Mesendoderm (in vitro differentiated cells): ENCODE results near the gene DLX6.
A peak's percentile ranks its signal among the peaks of the same experiment; 100 is the strongest.

Experiments
- DNase-seq: peaks from one replicate; pipeline ENCODE4 v3.0.0; 2013
- H2AK5ac ChIP-seq: 2 replicates; pipeline ENCODE4 v1.6.1; 2013; ENCODE audit warnings: low read length, inconsistent platforms
- H2BK120ac ChIP-seq: 2 replicates; pipeline ENCODE4 v1.6.1; 2013; ENCODE audit warnings: low read depth, mild to moderate bottlenecking, low read length, moderate library complexity, mixed read lengths
- H2BK15ac ChIP-seq: replicated peaks from 2 replicates; pipeline ENCODE4 v1.6.1; 2013; ENCODE audit warnings: low read depth, mild to moderate bottlenecking, moderate library complexity
- H2BK5ac ChIP-seq: 2 replicates; pipeline ENCODE4 v1.6.1; 2013; ENCODE audit warnings: low read length, inconsistent platforms
- H3K18ac ChIP-seq: 2 replicates; pipeline ENCODE4 v1.6.1; 2013; ENCODE audit warnings: mild to moderate bottlenecking, low read length, mixed read lengths
- H3K23ac ChIP-seq: one replicate; pipeline ENCODE4 v1.6.1; 2013; ENCODE audit warnings: low read length
- H3K27ac ChIP-seq: 2 replicates; pipeline ENCODE4 v1.5.1; 2013; ENCODE audit warnings: low read depth, mild to moderate bottlenecking, inconsistent platforms, low read length, moderate library complexity
- H3K27me3 ChIP-seq: 2 replicates; pipeline ENCODE4 v1.6.1; 2013; ENCODE audit warnings: low read length, control low read depth, mild to moderate bottlenecking, inconsistent platforms; ENCODE audit not compliant: insufficient read depth, poor library complexity
- H3K36me3 ChIP-seq: 2 replicates; pipeline ENCODE4 v1.6.1; 2013; ENCODE audit warnings: low read length, inconsistent platforms; ENCODE audit not compliant: control insufficient read depth, insufficient read depth
- H3K4ac ChIP-seq: one replicate; pipeline ENCODE4 v1.6.1; 2013; ENCODE audit warnings: low read depth, mild to moderate bottlenecking, low read length, moderate library complexity
- H3K4me1 ChIP-seq: 2 replicates; pipeline ENCODE4 v1.6.1; 2013; ENCODE audit warnings: low read depth, low read length, inconsistent platforms; ENCODE audit not compliant: control insufficient read depth
- H3K4me2 ChIP-seq: 2 replicates; pipeline ENCODE4 v1.6.1; 2013; ENCODE audit warnings: low read length
- H3K4me3 ChIP-seq: 2 replicates; pipeline ENCODE4 v1.5.1; 2013; ENCODE audit warnings: mild to moderate bottlenecking, low read length
- H3K56ac ChIP-seq: one replicate; pipeline ENCODE4 v1.6.1; 2013; ENCODE audit warnings: low read length
- H3K79me1 ChIP-seq: 2 replicates; pipeline ENCODE4 v1.6.1; 2013; ENCODE audit warnings: low read length, inconsistent platforms
- H3K79me2 ChIP-seq: 2 replicates; pipeline ENCODE4 v1.6.1; 2013; ENCODE audit warnings: mild to moderate bottlenecking, low read length; ENCODE audit not compliant: control insufficient read depth, insufficient read depth
- H3K9ac ChIP-seq: 2 replicates; pipeline ENCODE4 v1.6.1; 2013; ENCODE audit warnings: low read length, inconsistent platforms
- H4K5ac ChIP-seq: one replicate; pipeline ENCODE4 v1.6.1; 2013; ENCODE audit warnings: low read length
- H4K8ac ChIP-seq: one replicate; pipeline ENCODE4 v1.6.1; 2013; ENCODE audit warnings: low read depth, mild to moderate bottlenecking, control low read depth, low read length, moderate library complexity
- WGBS: extraction: QIAGEN DNeasy Blood & Tissue Kit; methylation state at CpG from one replicate; pipeline ENCODE4 v1.1.7; 2013; ENCODE audit warnings: low lambda C conversion rate, missing lambda C conversion rate; ENCODE audit not compliant: insufficient coverage; ENCODE audit errors: extremely low coverage; 5-methylcytosine and 5-hydroxymethylcytosine counted together

DLX6 gene

GRCh38 chr7:97011104-97011503 is 5.8 kb downstream of the DLX6 start:
- H4K5ac ChIP-seq = no peak overlapping the region
- no peak overlapping the region for H3K4me3 ChIP-seq
- H3K79me1 ChIP-seq = no peaks in the 10 kb centered on the region
- H3K4me1 ChIP-seq = no peaks in the 10 kb centered on the region
- no peak overlapping the region for H3K23ac ChIP-seq
- peaks cover 66% of the 10 kb centered on the region for H3K27me3 ChIP-seq
- no peak overlapping the region for H4K8ac ChIP-seq
- no CpG with 5 or more reads among the region's 1 CpG for WGBS
- H3K9ac ChIP-seq = no peak overlapping the region
- no peak overlapping the region for H3K56ac ChIP-seq
- no peak overlapping the region for H2BK5ac ChIP-seq
- no peak overlapping the region for H3K4ac ChIP-seq
- no peak overlapping the region for H3K18ac ChIP-seq
- no peak overlapping the region for H2BK15ac ChIP-seq
- no peak overlapping the region for H2AK5ac ChIP-seq
- no peak overlapping the region for H2BK120ac ChIP-seq
- H3K27ac ChIP-seq = no peak overlapping the region
- no peaks in the 10 kb centered on the region for H3K79me2 ChIP-seq
- no peaks in the 10 kb centered on the region for H3K36me3 ChIP-seq
- no peak overlapping the region for H3K4me2 ChIP-seq
- DNase-seq = no peak

- no CpG with 5 or more reads among the region's 15 CpGs for WGBS
- no peak overlapping the region for H3K27ac ChIP-seq
- no peak overlapping the region for H3K4me2 ChIP-seq
Measured at GRCh38 chr7:97011536-97012364, 6.4 kb downstream of the DLX6 start.

GRCh38 chr7:97012365-97013133 is 7.2 kb downstream of the DLX6 start:
- no peak overlapping the region for H3K4ac ChIP-seq
- no peaks in the 10 kb centered on the region for H3K36me3 ChIP-seq
- DNase-seq = peak; percentile 43
- H3K56ac ChIP-seq = no peak overlapping the region
- H2BK120ac ChIP-seq = no peak overlapping the region
- H3K4me1 ChIP-seq = peaks cover 3% of the 10 kb centered on the region
- no peak overlapping the region for H3K27ac ChIP-seq
- H4K8ac ChIP-seq = no peak overlapping the region
- H4K5ac ChIP-seq = no peak overlapping the region
- H3K18ac ChIP-seq = no peak overlapping the region
- no peak overlapping the region for H3K4me2 ChIP-seq
- H3K27me3 ChIP-seq = peaks cover 62% of the 10 kb centered on the region
- H3K9ac ChIP-seq = no peak overlapping the region
- H2BK5ac ChIP-seq = no peak overlapping the region
- no peak overlapping the region for H3K4me3 ChIP-seq
- no peaks in the 10 kb centered on the region for H3K79me1 ChIP-seq
- H2BK15ac ChIP-seq = no peak overlapping the region
- no peak overlapping the region for H2AK5ac ChIP-seq
- H3K23ac ChIP-seq = no peak overlapping the region
- no CpG with 5 or more reads among the region's 21 CpGs for WGBS
- no peaks in the 10 kb centered on the region for H3K79me2 ChIP-seq

More at GRCh38 chr7:97011536-97012364, 6.4 kb downstream of the DLX6 start:
- Histone ChIP-seq H2BK120ac (no peak overlapping the region), H3K23ac (no peak overlapping the region), H3K36me3 (no peaks in the 10 kb centered on the region), H3K4ac (no peak overlapping the region), H3K27me3 (peaks cover 66% of the 10 kb centered on the region), H4K5ac (no peak overlapping the region), H3K18ac (no peak overlapping the region), H3K79me2 (no peaks in the 10 kb centered on the region), H2AK5ac (no peak overlapping the region), H3K4me1 (no peaks in the 10 kb centered on the region), H3K56ac (no peak overlapping the region), H3K4me3 (no peak overlapping the region), H3K9ac (no peak overlapping the region), H4K8ac (no peak overlapping the region), H3K79me1 (no peaks in the 10 kb centered on the region), H2BK15ac (no peak overlapping the region), H2BK5ac (no peak overlapping the region)
- DNase-seq = no peak

GRCh38 chr7:97013134-97013844 is 7.9 kb downstream of the DLX6 start:
- Histone ChIP-seq H3K36me3 (no peaks in the 10 kb centered on the region), H3K4me1 (peaks cover 8% of the 10 kb centered on the region), H2BK15ac (no peak overlapping the region), H3K27ac (no peak overlapping the region), H3K23ac (no peak overlapping the region), H2AK5ac (no peak overlapping the region), H3K9ac (no peak overlapping the region), H3K79me2 (no peaks in the 10 kb centered on the region), H2BK120ac (no peak overlapping the region), H3K4me3 (no peak overlapping the region), H3K56ac (no peak overlapping the region), H3K79me1 (no peaks in the 10 kb centered on the region), H3K4ac (no peak overlapping the region), H2BK5ac (no peak overlapping the region), H4K5ac (no peak overlapping the region), H3K27me3 (peaks cover 62% of the 10 kb centered on the region), H4K8ac (no peak overlapping the region), H3K4me2 (no peak overlapping the region), H3K18ac (no peak overlapping the region)
- no CpG with 5 or more reads among the region's 20 CpGs for WGBS
- DNase-seq = peak; percentile 38

- H3K27ac ChIP-seq = no peak overlapping the region
- H3K56ac ChIP-seq = no peak overlapping the region
- peaks cover 8% of the 10 kb centered on the region for H3K4me1 ChIP-seq
- no peaks in the 10 kb centered on the region for H3K36me3 ChIP-seq
- no peak overlapping the region for H3K9ac ChIP-seq
- H3K4me2 ChIP-seq = no peak overlapping the region
- no peak overlapping the region for H4K5ac ChIP-seq
- H4K8ac ChIP-seq = no peak overlapping the region
- no CpG with 5 or more reads among the region's 1 CpG for WGBS
- H3K79me1 ChIP-seq = no peaks in the 10 kb centered on the region
- H3K23ac ChIP-seq = no peak overlapping the region
- peaks cover 60% of the 10 kb centered on the region for H3K27me3 ChIP-seq
- DNase-seq = no peak
- no peak overlapping the region for H2BK15ac ChIP-seq
- no peak overlapping the region for H2BK120ac ChIP-seq
- no peaks in the 10 kb centered on the region for H3K79me2 ChIP-seq
- no peak overlapping the region for H3K18ac ChIP-seq
- no peak overlapping the region for H3K4ac ChIP-seq
- no peak overlapping the region for H2BK5ac ChIP-seq
- no peak overlapping the region for H3K4me3 ChIP-seq
- no peak overlapping the region for H2AK5ac ChIP-seq
Measured at GRCh38 chr7:97013845-97014134, 8.4 kb downstream of the DLX6 start.
